Femur (tissue), 1 donor: Measurements from ENCODE around the gene PLXNA2.
A peak's percentile ranks its signal among the peaks of the same experiment; 100 is the strongest.

Experiments
- DNase-seq: peaks from one replicate; pipeline ENCODE4 v3.0.0-alpha.2; 2017

The PLXNA2 gene

DNA sequence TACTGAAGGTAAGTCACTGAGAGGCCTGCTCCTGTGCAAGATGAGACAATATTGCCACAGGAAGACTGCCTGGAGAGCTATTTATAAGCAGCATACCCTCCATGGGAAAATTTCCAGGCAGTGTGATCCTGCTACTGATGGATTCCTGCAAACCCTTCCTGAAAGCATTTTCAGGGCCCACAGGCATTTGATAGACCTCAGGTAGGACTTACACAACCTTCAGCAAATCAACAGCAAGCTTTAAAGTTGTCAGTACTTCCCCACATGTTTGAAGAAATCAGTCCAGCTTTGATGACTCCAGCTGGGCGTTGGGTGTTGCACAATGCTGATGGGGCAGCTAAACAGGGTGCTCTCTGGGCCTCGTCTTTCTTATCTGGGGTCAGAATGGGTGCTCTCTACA is 108.8 kb downstream of the PLXNA2 start:
- DNase-seq = no peak

DNA sequence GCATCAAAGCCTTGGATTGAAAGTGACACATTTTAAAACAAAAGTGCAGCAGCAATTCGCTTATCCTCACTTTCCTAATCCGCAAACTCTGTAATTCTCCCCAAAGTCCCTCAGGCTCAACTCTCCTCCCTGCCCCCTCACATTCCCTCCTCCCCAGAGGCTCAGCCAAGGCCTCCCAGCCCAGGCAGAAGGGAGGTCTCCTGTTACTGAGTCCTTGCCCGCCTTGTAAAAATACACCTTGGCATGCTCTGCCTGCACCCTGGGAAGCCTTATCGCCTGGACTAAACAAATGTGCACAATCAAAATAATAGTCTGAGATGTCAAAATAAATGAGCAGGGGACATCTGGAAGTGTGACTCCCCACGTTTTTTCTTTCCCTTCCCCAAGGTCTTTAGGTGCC is 109.7 kb downstream of the PLXNA2 start:
- no peak for DNase-seq

DNA sequence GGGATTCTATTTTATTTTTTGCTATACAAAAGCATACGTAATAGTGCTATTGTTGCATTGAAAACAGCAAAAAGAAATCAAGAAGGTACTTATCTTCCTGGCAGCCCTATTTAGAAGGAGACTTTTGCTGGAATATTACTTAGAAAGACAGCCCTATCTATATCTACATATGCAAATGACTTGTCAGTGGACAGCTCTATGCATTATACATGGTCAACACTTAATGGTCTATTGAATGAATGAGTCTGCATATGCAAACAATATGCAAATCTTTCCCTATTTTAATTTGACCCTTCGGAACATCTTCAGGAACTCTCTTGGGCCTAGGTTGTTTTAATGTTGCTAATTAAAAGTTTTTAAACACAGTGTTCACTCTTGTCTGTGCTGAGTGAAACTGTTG is 110.8 kb downstream of the PLXNA2 start:
- DNase-seq = no peak

- peak; percentile 77 for DNase-seq
Measured at GRCh38 chr1:208132287-208132882, 111.8 kb downstream of the PLXNA2 start.

DNA sequence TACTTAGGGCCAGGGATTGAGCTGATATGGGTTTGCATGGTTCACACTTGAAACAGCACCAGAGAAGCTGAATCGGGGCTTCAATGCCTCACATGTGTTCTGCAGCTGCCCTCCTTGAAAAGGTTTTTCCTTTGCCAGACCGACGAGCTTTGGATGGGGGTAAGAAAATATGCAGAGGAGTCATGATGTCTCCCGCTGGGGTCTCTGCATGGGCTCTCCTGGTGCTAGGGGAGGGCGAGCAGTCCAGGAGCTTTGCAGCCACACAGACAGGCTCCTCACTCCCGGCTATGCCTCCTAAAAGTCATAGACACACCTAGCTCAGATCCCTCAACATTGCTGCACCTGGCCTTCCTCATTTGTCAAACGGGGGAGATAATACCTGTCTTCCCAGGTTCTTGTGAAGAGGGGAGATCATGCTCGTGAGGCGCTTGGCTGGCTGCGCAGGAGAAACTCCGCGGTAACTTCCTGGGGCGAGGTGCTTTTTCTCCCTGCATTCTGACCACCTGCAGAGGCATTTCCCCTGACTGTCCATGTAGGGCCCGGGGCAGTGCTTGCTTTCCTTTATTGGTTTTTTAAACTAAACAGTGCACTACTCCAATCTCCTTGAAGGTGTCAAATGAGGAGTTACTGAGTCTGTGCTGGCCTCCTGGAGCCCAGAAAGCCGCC is 112.4 kb downstream of the PLXNA2 start:
- no peak for DNase-seq

- no peak for DNase-seq
Measured at GRCh38 chr1:208129487-208129886, 114.7 kb downstream of the PLXNA2 start.

GRCh38 chr1:208129060-208129459 is 115.1 kb downstream of the PLXNA2 start:
- DNase-seq = no peak

DNA sequence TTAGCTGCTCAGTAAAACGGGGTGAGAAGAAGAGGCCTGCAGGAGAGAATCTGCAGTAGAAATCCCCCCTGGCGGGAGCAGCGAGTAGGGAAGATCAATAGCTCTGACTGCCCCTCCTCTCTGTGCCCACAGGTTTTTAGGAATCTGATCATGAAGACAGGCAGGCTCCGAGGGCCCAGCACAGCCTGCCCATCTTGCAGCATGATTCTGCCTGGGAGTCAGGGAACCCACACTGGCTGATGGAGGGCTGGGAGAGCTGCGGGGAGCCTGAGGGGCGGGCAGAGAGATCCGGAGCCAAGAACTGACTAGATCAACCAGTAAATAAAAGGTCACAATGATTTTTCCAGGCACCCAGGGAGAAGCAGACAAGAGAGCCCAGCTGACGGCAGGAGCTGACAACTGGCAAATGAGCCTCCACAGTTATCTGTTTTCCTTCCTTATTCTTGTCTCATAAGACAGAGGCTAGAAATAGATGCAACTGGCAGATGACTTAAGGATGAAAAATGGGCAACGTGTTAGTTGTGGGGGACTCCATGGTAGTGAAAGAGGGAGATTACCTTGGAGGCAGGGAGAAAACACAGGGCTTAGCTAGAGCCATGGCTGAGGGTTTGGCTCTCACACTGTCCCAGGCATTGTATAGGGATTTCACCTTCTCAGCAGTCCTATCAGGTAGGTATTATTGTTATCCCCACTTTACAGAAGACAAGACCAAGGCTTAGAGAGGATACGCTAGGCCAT is 116.2 kb downstream of the PLXNA2 start:
- DNase-seq = no peak

- DNase-seq = no peak
Measured at GRCh38 chr1:208127284-208127683, 116.9 kb downstream of the PLXNA2 start.

GRCh38 chr1:208126108-208126507 is 118.1 kb downstream of the PLXNA2 start:
- no peak for DNase-seq

- no peak for DNase-seq
Measured at GRCh38 chr1:208122612-208123358, 121.4 kb downstream of the PLXNA2 start.

DNA sequence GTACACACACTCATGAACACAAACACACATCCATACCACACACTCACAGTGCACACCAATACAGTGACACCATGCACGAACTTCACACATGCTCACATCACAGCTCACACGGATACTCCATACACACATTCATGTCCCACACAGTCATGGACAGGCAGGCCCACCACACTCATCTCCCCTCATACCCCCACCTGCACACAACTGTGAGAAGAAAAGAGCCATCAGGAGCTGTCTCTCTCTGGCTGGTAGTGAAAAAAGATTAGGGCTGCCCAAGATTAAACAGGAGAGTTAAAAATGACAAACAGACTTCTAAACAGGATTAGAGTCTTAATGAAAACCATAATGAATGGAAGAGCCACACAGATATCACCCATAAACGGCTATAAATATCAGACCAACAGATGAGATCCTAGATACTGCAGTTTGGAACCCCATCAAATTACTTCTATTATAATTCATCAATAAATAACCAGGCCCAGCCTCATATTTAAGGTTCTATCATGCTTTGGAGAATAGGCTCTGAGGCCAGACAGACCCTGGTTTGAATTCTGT is 122.3 kb downstream of the PLXNA2 start:
- DNase-seq = no peak

DNA sequence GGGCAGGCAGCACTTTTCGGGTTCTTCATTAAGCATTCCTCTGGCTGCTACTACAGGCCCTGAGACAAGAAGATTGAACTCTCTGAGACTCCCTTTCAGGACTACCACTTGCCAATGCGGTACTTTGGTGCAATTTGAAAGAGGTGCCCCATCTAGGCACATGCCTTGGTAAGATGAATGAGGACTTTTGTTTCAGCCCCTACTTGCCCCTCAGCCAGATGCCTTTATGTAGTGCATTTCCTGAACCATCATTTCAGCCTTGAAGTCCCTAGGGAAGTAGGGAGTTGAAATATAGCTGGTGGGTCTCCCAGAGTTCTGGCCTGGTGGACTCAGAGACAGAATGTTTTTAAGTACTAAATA is 123.8 kb downstream of the PLXNA2 start:
- no peak for DNase-seq

DNA sequence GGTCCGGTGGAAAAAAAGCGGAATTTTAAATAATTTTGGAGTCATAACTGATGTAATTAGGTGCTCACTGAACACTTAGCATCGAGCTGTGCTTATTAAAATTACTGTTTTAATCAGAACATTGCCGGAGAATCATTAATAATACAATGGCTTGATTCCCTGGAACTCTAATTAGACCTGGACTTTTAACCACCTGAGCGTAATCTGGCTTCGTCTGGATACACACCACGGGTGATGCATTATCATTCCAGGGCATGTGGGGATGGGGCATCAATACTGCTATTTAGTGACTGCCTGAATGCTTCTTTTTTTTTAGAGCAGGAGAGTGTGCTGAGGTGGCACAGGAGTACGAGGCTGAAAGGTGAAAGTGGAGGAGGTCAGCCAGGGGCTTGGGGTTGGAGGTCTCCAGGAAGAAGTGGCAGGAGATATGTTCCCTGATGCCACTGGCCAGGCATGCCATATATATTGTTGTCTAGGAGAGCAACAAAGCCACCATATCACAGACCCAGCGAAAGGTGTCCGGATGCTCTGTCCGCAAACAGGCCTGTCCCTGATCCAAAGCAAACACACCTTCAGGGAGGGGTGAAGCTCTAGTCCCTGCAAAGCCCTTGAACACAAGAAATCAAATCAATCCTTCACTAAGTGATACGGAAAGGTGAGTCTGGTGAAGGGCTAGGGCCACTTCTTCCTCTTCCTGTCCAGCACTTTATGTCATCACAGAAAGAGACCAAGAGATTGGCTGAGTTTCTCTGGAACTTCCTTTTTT is 125.2 kb downstream of the PLXNA2 start:
- DNase-seq = no peak

GRCh38 chr1:208118306-208118705 is 125.9 kb downstream of the PLXNA2 start:
- no peak for DNase-seq

GRCh38 chr1:208117826-208118225 is 126.4 kb downstream of the PLXNA2 start:
- no peak for DNase-seq

DNA sequence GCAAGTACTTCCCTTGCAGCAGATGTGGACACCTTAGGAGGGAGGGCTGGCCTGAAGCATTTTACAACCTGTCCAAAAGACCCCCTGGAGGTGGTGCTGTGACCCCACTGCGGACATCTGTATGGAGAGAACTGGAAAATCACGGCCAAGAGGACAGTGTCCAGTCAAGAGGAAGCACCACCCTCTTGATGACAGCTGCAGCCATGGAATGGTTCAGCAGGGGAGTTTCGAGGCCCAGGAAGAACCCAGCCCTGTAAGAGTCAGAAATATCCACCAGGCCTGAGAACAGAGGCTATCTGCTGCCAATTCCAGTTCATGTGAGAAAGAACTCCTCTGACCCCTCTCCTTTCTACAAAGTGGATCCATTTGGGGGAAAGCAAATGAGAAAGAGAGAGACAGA is 126.8 kb downstream of the PLXNA2 start:
- DNase-seq = no peak

DNA sequence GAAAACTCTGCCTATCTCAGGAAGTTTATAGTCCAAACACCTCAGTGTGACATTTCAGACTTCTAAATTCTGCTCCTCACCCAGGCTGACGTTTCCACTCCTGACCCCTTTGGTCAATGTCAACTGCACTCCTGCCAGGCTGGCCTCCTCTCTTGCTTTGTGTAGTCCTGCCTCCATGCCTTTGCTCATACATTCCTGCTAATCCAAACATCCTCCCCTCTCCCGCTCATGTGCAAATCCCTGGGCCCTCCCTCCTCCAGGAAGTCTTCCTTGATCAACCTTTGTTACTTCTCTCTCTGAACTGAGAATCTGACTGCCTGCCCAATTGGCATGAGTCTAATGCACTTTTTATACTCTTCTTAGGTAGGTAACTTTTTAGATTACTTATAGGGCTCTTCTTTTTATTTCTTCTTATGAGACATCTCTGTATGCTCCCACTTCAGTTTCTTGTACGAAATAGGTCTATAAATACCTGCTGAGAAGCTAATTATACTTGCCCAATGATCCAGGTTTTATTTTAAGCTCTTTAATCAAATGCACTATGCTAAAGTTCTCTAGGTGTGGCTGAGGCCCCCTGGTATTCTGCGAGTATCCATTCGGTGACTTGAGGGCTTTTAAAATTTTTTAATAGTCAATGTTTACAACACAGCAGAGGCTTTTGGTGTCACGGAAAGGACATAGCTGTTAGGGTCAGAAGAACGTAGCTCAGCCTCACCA is 128.1 kb downstream of the PLXNA2 start:
- no peak for DNase-seq

- no peak for DNase-seq
Measured at GRCh38 chr1:208113011-208113410, 131.2 kb downstream of the PLXNA2 start.

DNA sequence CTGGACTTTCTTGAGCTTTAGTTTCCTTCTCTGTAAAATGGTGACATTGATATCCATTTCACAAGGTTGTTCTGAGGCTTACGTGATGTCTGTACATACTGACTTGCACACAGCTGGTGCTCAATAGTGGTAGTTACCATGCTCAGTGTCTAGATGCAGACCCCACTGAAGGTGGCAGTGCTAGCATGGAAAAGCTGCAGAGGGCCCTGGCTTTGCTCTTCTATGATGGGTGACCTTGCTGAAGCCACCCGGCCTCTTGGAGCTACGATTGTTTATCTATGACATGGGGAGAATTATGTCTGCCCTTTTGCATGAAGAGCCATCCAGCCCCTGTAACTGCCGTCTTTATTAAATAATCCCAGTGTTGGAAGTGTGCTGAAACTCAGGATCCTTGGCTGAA is 131.8 kb downstream of the PLXNA2 start:
- DNase-seq = no peak

- DNase-seq = no peak
Measured at GRCh38 chr1:208111646-208112190, 132.5 kb downstream of the PLXNA2 start.

DNA sequence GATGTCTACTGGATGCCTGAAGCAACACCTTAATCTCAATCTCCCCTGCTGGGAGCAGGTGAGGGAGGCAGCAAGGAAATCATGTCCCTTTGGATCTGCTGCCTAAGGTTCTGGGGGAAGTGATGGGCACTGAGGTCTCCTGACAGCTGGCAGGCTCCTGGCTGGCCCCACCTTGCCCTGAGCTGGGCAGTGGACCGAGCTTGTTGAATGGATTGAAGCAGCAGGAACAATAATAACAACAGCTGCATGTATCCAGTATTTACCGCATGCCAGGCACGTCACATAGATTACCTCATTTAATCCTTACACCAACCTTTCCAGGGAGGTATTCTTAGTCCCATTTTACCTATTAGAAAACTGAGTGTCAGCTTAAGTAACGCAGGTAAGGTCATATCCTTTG is 133.9 kb downstream of the PLXNA2 start:
- peak; percentile 45 for DNase-seq
